ENCODE measurements around the gene NEK6.

DNA sequence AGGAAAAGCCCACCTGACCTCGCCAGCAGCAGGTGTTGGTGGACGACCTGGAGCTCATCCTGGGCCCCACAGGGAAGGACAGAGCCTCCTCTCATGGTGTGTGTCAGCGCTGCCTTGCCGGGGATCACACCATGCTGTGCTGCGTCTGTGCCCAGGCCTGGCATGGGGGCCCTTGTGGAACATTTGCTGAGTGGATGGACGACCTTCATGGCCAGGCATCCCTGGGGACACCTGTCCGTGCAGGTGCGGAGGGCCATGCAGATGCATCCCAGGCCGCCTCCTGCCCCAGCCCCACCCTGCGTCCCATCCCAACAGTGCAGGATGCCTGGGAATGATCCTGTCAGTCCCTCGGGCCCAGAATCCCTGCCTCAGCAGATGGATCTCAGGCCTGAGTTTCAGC lies 73.8 kb downstream of the NEK6 start:
- no peak for TF ChIP-seq ZNF8 (CRISPR knock-in tag; IDR thresholded peaks at IDR 0.05)
- TF ChIP-seq, protein P1, sequence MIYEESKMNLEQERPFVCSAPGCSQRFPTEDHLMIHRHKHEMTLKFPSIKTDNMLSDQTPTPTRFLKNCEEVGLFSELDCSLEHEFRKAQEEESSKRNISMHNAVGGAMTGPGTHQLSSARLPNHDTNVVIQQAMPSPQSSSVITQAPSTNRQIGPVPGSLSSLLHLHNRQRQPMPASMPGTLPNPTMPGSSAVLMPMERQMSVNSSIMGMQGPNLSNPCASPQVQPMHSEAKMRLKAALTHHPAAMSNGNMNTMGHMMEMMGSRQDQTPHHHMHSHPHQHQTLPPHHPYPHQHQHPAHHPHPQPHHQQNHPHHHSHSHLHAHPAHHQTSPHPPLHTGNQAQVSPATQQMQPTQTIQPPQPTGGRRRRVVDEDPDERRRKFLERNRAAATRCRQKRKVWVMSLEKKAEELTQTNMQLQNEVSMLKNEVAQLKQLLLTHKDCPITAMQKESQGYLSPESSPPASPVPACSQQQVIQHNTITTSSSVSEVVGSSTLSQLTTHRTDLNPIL (CRISPR knock-in tag; IDR thresholded peaks at IDR 0.05; ENCODE audit: low read depth): no peak
- TF ChIP-seq, protein P2, sequence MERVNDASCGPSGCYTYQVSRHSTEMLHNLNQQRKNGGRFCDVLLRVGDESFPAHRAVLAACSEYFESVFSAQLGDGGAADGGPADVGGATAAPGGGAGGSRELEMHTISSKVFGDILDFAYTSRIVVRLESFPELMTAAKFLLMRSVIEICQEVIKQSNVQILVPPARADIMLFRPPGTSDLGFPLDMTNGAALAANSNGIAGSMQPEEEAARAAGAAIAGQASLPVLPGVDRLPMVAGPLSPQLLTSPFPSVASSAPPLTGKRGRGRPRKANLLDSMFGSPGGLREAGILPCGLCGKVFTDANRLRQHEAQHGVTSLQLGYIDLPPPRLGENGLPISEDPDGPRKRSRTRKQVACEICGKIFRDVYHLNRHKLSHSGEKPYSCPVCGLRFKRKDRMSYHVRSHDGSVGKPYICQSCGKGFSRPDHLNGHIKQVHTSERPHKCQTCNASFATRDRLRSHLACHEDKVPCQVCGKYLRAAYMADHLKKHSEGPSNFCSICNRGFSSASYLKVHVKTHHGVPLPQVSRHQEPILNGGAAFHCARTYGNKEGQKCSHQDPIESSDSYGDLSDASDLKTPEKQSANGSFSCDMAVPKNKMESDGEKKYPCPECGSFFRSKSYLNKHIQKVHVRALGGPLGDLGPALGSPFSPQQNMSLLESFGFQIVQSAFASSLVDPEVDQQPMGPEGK (CRISPR knock-in tag; IDR thresholded peaks at IDR 0.05; ENCODE audit: borderline replicate concordance): no peak
- TF ChIP-seq ZFP3 (CRISPR knock-in tag; IDR thresholded peaks at IDR 0.05): no peak
- TF ChIP-seq, protein P3, sequence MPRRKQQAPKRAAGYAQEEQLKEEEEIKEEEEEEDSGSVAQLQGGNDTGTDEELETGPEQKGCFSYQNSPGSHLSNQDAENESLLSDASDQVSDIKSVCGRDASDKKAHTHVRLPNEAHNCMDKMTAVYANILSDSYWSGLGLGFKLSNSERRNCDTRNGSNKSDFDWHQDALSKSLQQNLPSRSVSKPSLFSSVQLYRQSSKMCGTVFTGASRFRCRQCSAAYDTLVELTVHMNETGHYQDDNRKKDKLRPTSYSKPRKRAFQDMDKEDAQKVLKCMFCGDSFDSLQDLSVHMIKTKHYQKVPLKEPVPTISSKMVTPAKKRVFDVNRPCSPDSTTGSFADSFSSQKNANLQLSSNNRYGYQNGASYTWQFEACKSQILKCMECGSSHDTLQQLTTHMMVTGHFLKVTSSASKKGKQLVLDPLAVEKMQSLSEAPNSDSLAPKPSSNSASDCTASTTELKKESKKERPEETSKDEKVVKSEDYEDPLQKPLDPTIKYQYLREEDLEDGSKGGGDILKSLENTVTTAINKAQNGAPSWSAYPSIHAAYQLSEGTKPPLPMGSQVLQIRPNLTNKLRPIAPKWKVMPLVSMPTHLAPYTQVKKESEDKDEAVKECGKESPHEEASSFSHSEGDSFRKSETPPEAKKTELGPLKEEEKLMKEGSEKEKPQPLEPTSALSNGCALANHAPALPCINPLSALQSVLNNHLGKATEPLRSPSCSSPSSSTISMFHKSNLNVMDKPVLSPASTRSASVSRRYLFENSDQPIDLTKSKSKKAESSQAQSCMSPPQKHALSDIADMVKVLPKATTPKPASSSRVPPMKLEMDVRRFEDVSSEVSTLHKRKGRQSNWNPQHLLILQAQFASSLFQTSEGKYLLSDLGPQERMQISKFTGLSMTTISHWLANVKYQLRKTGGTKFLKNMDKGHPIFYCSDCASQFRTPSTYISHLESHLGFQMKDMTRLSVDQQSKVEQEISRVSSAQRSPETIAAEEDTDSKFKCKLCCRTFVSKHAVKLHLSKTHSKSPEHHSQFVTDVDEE (CRISPR knock-in tag; IDR thresholded peaks at IDR 0.05): no peak
- no peak for TF ChIP-seq GLIS3 (CRISPR knock-in tag; IDR thresholded peaks at IDR 0.05)
- TF ChIP-seq ZNF565 (CRISPR knock-in tag; conservative IDR thresholded peaks at IDR 0.05; ENCODE audit: low read depth): no peak
- TF ChIP-seq ARNTL (CRISPR knock-in tag; IDR thresholded peaks at IDR 0.05; ENCODE audit: borderline replicate concordance, low read depth): no peak

Measured in SK-N-SH treated with all-trans-retinoic acid at 6 μM for 48 hours (cell line).